Suppressor macrophage (primary cell): Measurements from ENCODE around the gene GLS.
"Not testable (repeated sequence)": the region's sequence is repeated elsewhere in the genome, so short reads cannot be mapped to it uniquely, and the experiment has no call there.

ENCODE experiments used
- DNase-seq, 4 experiments: peaks; one replicate each; pipeline ENCODE4 v3.0.0-alpha.2; 2020 to 2022

The GLS gene

GRCh38 chr2:190973262-190973661, 92.6 kb downstream of the GLS start:
- DNase-seq = no peak

GRCh38 chr2:190973726-190974628, 93.4 kb downstream of the GLS start:
- no peak for DNase-seq

- DNase-seq = no peak
Observed at GRCh38 chr2:190974629-190975361, 94.2 kb downstream of the GLS start.

GRCh38 chr2:190976521-190976920, 95.9 kb downstream of the GLS start:
- no peak for DNase-seq

GRCh38 chr2:190977505-190977904, 96.9 kb downstream of the GLS start:
- DNase-seq = no peak

- DNase-seq = no peak
Observed at GRCh38 chr2:190978389-190979053, 97.9 kb downstream of the GLS start.

GRCh38 chr2:190979906-190980629, 99.4 kb downstream of the GLS start:
- peak; percentile 39 to 57 (median 48) for DNase-seq

GRCh38 chr2:190980630-190981209, 100.1 kb downstream of the GLS start:
- no peak for DNase-seq

- DNase-seq = no peak
Observed at GRCh38 chr2:190981333-190981732, 100.7 kb downstream of the GLS start.

- no peak for DNase-seq
Observed at GRCh38 chr2:190981733-190982132, 101.1 kb downstream of the GLS start.

GRCh38 chr2:190982262-190983034, 101.8 kb downstream of the GLS start:
- DNase-seq = no peak

GRCh38 chr2:190984595-190984994, 104.0 kb downstream of the GLS start:
- no peak for DNase-seq

GRCh38 chr2:190986221-190986953, 105.8 kb downstream of the GLS start:
- DNase-seq = no peak

GRCh38 chr2:190987116-190987515, 106.5 kb downstream of the GLS start:
- no peak for DNase-seq

- DNase-seq = no peak
Observed at GRCh38 chr2:190987938-190988337, 107.3 kb downstream of the GLS start.

GRCh38 chr2:190988910-190989309, 108.3 kb downstream of the GLS start:
- DNase-seq = no peak

GRCh38 chr2:190990132-190990531, 109.5 kb downstream of the GLS start:
- no peak for DNase-seq

- DNase-seq = no peak
Observed at GRCh38 chr2:190993292-190993643, 112.6 kb downstream of the GLS start.

GRCh38 chr2:190994148-190994547, 113.5 kb downstream of the GLS start:
- no peak for DNase-seq

GRCh38 chr2:190995315-190995714, 114.7 kb downstream of the GLS start:
- not testable (repeated sequence) for DNase-seq
